NCI-H1436 (cell line): ENCODE measurements around the gene LRRTM4.
"Not testable (repeated sequence)": the region's sequence is repeated elsewhere in the genome, so short reads cannot be mapped to it uniquely, and the experiment has no call there.

Experiments used
- DNase-seq: peaks from one replicate; lab custom pipeline; 2025; lab: John Stamatoyannopoulos, UW

The LRRTM4 gene

GRCh38 chr2:77081597-77081996 is 440.6 kb downstream of the LRRTM4 start:
- no peak for DNase-seq

DNA sequence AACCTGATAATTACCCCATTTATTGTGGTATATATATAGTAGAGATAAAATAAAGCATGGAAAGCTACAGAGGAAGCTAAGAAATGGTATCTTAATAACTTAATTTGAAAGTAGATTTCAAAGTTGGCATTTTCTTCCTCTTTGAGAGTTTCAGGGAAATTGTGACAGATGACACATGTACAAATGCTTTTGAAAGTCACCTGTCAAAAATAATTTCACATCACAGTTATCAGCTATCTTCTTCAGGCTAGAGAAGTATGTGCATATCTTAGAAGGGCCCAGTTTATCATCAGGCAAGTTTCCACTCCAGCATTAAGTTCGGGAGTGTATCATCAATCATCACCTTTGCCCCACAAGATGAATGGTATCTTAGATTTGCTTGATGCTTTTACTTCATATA is 457.9 kb downstream of the LRRTM4 start:
- no peak for DNase-seq

DNA sequence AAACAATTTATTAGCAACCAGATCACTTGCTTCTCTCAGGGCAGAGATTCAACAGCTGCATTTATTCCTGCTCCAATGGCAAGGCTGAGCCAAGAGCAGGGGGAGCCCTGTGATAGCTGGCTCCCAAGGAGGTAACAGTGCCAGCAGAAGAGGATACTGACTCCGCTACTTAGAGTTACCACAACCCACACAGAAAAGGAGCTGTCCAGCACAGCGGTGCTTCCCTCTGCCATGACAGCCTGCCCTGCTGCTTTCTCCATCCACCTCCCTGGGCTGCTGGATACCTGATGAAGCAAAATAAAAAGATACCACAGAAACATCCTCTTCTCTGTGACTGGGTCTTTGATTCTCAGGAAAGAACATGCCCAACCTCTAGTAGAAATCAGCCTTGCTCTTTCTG is 467.2 kb downstream of the LRRTM4 start:
- DNase-seq = no peak

DNA sequence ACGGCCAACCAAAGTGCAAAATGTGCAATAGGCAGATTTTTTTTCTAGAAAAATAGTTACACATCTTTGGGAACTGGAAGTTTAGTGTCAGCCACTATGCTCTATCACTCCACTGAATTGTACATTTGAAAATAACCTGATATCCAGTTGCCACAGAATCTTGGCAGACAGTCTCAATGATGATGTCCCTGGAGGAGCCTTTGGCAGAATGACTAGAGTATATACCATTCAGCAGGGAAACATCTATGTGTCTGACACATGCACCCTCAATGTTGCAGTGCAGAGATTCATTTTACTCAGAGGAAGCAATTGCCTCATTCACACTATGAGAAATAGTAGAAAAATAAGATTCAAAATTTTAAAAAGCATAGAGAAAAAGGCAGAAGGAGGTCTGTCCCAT is 475.8 kb downstream of the LRRTM4 start:
- DNase-seq = no peak

- not testable (repeated sequence) for DNase-seq
These were observed 476.7 kb downstream of the LRRTM4 start for GRCh38 chr2:77045456-77045855.

- no peak for DNase-seq
These were observed 487.7 kb downstream of the LRRTM4 start for GRCh38 chr2:77034445-77034844.

DNA sequence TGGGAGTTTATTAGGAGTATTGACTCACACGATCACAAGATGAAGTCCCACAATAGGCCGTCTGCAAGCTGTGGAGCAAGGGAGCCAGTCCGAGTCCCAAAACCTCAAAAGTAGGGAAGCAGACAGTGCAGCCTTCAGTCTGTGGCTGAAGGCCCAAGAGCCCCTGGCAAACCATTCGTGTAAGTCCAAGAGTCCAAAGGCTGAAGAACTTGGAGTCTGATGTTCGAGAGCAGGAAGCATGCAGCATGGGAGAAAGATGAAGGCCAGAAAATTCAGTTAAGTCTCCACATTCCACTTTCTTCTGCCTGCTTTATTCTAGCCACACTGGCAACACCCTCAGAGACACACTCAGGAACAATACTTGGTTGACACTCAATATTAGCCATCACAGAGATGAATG is 492.9 kb downstream of the LRRTM4 start:
- DNase-seq = not testable (repeated sequence)

DNA sequence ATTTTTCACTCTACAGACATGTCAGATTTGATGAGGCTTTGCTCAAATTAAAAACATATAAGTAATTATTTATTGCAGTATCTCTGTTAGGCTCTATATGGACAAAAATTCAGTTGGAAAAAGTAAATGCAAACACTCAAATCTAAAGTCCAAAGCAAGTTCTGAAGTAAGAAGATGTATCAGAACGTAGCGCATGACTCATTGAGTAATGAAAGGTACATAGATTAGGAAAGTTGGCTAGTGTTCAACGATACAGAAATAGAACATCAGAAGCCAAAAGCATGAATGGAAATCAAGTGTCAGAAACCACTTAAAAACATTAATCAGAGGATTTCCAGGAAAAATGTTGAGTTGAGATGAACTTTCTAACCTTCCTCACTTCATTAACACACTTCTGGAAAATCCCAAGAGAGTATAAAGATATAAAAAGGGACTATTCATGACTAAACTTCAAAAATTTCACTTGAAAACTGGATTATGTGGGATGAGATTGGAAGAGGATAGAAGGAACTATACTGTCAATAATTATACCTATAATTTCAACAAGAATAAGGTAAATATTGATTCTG is 494.1 kb downstream of the LRRTM4 start:
- DNase-seq = no peak

DNA sequence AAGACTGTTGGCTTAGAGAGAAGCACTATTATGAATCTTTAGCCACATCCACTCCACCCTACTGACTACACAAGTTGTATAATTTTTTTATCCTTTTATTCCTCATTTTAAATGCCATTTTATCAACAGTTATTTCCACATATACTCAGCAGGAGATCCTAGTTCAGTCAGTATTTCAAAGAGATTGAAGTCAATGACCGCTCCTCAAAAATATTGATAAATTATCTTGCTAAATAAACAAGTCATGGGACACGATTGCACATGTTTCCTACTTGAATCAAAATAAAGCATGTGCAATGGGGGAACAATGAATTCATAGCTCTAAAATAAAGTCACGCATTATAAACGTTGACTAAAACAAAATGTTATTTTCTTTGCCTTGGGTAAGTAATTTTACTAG is 496.5 kb downstream of the LRRTM4 start:
- no peak for DNase-seq

DNA sequence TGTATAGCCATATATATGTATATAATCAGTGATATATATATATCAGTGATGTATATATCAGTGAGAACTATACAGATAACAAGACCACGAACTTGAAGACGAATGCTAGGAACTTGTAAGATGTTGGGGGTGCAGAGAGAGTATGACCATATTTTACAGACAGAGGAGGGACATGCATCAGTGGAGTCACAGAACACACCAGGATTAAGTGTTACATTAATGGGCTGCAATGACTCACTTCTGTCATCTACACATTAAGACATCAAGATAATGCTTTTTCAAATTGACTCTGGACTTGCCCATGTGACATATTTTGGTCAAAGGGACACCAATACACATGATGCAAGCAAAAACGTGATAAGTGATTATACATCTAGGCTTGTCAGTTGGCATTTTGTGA is 501.0 kb downstream of the LRRTM4 start:
- DNase-seq = no peak

DNA sequence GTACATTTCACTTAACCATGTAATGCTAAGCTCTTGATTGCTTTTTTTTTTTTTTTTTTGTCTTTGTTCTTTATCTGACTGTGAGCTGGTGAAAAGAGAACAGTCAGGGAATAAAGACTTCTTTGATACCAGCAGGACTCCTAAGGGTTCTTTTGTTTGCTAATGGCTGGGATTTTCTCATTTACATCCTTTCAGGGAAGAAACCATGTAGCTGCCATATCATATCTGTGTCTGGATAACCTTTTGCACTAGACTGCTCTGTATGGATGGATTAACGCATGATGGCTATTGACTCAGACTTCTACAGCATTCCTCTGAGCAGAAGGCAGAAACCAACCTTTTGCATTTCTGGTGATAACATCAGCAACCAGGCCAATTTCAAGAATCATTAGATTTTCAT is 504.0 kb downstream of the LRRTM4 start:
- DNase-seq = no peak

DNA sequence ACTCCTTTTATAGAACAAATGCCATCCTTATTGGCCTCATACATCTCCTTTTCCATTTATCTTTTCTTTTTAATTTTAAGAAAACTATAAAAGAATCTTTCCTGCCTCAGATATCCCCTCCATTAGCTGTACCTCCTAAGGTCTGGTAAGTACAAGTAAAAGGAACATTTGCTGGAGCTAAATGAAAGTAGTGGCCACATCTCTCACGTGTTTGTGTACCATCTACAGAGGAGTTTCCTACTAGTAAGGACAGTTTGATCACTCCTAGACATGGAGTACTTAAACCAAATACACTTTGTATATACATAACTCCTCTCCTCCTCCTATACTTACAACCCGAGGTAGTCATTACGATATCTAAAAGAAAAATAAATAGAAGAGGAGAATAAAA is 504.8 kb downstream of the LRRTM4 start:
- DNase-seq = no peak

GRCh38 chr2:77016443-77017354 is 505.5 kb downstream of the LRRTM4 start:
- DNase-seq = no peak

DNA sequence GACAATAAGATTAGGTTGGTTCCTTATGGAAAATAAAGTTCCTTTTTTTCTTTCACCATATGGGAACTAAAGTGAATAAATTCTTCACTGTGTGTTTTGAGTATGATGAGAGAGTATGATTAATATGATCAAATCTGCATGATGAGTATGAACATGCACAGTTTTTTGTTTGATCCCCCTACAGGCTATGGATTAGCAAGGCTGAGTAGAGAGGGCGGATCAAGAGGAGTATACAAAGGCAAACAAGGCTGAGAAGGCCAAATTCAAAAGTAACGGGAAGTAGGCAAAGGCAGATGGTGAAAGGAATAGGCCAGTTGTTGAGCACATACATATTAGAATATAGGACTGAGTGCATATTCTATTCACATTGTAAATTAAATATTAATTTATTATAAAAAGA is 508.2 kb downstream of the LRRTM4 start:
- DNase-seq = no peak

DNA sequence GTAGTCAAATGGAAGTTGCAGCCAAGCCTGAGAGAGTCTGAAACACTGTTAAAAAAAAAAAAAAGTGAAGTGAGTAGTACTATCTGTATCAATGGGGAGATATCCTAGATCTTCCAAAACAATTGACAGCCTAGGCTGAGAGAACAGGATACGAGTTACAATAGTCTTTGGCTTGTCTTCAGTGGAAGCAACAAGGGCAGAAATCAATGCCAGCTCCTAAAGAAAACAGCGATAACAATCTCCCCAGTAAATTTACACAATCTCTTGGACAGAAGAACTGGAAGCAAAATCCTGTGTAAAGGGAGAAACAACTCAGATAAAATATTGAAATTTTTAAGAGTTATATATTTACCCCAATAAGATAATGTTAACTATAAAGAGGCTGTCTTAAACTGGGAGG is 508.7 kb downstream of the LRRTM4 start:
- no peak for DNase-seq

DNA sequence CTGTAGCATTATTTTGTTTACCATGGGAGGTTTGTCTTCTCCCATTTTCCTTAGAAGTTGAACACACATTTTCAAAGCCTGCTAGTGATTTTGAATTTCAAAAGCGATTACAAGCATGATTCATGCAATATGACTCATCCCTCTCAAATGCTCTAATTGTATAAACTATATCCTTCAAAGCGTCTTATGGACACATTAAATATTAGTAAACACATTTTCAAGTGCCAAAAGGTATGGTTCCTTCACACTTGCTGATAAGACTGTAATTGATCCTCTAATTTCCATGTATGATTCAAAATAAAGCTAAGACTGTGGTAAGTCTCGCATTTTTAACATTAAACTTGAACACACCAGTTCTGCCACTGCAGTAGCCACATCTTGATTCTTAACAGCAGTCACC is 512.9 kb downstream of the LRRTM4 start:
- DNase-seq = no peak

- DNase-seq = no peak
These were observed 513.3 kb downstream of the LRRTM4 start for GRCh38 chr2:77008853-77009252.

DNA sequence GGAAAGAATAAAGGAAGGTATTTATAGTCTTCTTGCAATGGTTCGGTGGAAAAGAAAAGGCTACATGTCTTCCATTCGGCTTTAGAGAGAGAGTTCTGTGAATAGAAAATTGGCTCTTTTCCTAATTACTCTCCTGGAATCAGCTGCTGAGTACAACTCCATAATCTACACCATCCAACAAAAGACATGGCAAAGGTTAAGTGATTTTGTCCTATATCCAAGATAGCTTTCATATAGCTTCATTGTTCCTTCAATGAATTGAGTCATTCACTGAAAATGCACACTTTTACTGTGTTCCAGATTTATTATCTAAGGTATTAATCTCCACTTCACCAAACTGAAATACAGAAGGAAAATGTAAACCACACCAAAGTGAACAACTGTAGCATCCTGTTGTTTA is 514.5 kb downstream of the LRRTM4 start:
- DNase-seq = no peak

- DNase-seq = no peak
These were observed 516.7 kb downstream of the LRRTM4 start for GRCh38 chr2:77005522-77005921.

DNA sequence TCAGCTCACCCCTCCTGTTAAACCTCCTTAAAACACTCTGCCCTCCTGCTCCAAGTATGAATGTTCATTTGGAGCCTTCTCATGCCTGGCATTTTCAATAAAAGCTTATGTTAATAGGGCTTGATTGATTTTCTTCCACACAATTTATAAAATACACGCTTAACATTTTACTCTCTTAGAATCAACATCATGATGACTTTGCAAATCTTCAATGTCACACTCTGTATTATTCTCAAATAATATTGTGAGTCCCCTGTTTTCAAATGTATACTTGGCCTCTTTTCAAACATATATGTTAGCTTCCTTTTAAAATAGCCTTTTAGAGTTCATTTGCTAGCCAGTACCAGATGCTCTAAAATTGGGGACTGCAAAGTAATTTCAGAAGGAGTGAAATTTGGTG is 520.3 kb downstream of the LRRTM4 start:
- DNase-seq = no peak

DNA sequence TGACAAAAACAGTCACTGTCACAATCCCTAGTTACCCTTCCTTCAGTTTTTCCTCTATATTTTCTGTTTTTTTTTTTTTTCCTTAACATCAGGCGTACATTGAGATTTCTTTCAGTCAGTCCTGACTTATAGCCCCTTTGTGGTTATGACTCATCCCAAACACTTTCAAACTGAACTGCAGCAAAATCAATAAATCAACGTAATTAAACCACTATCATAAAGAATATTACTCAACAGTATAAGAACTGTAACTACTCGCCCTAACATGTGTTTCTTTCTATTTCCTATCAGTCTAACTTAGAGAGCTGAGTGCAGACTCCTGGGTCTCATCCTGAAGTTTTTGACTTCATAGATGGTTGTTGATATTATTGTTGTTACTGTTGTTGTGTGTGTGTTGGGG is 523.5 kb downstream of the LRRTM4 start:
- no peak for DNase-seq

DNA sequence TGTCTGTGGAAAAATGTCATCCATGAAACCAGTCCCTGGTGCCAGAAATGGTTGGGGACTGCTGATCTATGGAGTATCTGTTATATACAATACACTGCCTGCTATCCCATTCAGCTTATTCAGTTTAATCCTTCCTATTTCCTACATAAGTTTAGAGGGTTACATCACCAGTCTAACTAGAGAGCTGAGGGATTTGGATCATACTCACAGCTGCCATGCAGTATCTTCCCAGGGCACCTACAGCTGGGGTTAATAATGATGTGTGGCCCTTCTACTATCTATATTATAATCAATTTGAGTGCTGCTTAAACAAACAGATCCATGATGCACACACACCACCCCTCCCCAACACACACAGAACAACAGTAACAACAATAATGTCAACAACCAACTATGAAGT is 524.0 kb downstream of the LRRTM4 start:
- no peak for DNase-seq

GRCh38 chr2:76997296-76997695 is 524.9 kb downstream of the LRRTM4 start:
- no peak for DNase-seq
